ENCODE measurements around the gene BTG2.

DNA sequence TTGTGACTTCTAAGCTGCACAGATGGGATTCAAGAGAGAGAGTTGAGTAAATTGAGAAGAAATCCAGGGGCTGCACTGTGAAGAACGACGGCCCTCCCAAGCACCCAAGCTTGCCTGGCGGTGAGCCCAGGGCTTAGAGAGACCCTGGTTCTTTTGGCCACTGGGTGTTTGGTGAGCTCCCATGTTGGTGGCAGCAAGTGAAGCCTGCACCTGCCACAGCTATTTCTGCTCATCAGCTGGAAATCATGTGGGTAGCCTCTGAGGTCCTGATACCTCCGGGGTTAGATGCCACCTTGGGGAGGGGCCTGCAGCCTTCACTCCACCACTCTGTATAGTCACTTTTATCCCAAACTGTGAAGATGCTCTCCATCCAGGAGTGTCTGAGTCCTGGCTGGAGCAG lies 6.2 kb upstream of the BTG2 start:
- TF ChIP-seq POLR2AphosphoS5 (IDR thresholded peaks at IDR 0.05; ENCODE audit: low read depth, low read length): no peak
- TF ChIP-seq RAD21 (IDR thresholded peaks at IDR 0.05; ENCODE audit: low read depth): no peak
- TF ChIP-seq ZNF274 (IDR thresholded peaks at IDR 0.05; ENCODE audit: low read depth, low read length): no peak
- TF ChIP-seq MAX (IDR thresholded peaks at IDR 0.05): no peak
- TF ChIP-seq, protein P1, sequence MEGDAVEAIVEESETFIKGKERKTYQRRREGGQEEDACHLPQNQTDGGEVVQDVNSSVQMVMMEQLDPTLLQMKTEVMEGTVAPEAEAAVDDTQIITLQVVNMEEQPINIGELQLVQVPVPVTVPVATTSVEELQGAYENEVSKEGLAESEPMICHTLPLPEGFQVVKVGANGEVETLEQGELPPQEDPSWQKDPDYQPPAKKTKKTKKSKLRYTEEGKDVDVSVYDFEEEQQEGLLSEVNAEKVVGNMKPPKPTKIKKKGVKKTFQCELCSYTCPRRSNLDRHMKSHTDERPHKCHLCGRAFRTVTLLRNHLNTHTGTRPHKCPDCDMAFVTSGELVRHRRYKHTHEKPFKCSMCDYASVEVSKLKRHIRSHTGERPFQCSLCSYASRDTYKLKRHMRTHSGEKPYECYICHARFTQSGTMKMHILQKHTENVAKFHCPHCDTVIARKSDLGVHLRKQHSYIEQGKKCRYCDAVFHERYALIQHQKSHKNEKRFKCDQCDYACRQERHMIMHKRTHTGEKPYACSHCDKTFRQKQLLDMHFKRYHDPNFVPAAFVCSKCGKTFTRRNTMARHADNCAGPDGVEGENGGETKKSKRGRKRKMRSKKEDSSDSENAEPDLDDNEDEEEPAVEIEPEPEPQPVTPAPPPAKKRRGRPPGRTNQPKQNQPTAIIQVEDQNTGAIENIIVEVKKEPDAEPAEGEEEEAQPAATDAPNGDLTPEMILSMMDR (IDR thresholded peaks at IDR 0.05 in 2 of 3, conservative IDR thresholded peaks at IDR 0.05 in 1 of 3; ENCODE audit: borderline replicate concordance in 1 of 3, insufficient read depth in 1 of 3, low read depth in 2 of 3, low read length in 2 of 3): no peak
- no peak for TF ChIP-seq POLR2A (IDR thresholded peaks at IDR 0.05; ENCODE audit: borderline replicate concordance, extremely low read depth, insufficient read depth, insufficient read length)
- no peak for TF ChIP-seq EZH2phosphoT487 (IDR thresholded peaks at IDR 0.05; ENCODE audit: borderline replicate concordance)
- TF ChIP-seq, protein P2, sequence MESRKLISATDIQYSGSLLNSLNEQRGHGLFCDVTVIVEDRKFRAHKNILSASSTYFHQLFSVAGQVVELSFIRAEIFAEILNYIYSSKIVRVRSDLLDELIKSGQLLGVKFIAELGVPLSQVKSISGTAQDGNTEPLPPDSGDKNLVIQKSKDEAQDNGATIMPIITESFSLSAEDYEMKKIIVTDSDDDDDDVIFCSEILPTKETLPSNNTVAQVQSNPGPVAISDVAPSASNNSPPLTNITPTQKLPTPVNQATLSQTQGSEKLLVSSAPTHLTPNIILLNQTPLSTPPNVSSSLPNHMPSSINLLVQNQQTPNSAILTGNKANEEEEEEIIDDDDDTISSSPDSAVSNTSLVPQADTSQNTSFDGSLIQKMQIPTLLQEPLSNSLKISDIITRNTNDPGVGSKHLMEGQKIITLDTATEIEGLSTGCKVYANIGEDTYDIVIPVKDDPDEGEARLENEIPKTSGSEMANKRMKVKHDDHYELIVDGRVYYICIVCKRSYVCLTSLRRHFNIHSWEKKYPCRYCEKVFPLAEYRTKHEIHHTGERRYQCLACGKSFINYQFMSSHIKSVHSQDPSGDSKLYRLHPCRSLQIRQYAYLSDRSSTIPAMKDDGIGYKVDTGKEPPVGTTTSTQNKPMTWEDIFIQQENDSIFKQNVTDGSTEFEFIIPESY (IDR thresholded peaks at IDR 0.05; ENCODE audit: extremely low read depth, insufficient replicate concordance, low read length): no peak
- no peak for TF ChIP-seq REST (IDR thresholded peaks at IDR 0.05; ENCODE audit: low read depth)
- TF ChIP-seq JUND (IDR thresholded peaks at IDR 0.05): no peak
